Measurements from ENCODE around the gene APOBEC2. TPM values are rescaled to one million over a fixed set of nuclear protein-coding genes. Genes with fewer than 3 reads are reported as not detected.

APOBEC2 gene
- total and polyA plus RNA-seq, 2 of the 13 experiments (the other 11 are each of a cell fraction or from before 2014, with no cell fraction given) = 0.09 TPM; not detected in 1

- TF ChIP-seq, protein P1, sequence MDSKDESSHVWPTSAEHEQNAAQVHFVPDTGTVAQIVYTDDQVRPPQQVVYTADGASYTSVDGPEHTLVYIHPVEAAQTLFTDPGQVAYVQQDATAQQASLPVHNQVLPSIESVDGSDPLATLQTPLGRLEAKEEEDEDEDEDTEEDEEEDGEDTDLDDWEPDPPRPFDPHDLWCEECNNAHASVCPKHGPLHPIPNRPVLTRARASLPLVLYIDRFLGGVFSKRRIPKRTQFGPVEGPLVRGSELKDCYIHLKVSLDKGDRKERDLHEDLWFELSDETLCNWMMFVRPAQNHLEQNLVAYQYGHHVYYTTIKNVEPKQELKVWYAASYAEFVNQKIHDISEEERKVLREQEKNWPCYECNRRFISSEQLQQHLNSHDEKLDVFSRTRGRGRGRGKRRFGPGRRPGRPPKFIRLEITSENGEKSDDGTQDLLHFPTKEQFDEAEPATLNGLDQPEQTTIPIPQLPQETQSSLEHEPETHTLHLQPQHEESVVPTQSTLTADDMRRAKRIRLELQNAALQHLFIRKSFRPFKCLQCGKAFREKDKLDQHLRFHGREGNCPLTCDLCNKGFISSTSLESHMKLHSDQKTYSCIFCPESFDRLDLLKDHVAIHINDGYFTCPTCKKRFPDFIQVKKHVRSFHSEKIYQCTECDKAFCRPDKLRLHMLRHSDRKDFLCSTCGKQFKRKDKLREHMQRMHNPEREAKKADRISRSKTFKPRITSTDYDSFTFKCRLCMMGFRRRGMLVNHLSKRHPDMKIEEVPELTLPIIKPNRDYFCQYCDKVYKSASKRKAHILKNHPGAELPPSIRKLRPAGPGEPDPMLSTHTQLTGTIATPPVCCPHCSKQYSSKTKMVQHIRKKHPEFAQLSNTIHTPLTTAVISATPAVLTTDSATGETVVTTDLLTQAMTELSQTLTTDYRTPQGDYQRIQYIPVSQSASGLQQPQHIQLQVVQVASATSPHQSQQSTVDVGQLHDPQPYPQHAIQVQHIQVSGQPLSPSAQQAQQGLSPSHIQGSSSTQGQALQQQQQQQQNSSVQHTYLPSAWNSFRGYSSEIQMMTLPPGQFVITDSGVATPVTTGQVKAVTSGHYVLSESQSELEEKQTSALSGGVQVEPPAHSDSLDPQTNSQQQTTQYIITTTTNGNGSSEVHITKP (CRISPR knock-in tag; IDR thresholded peaks at IDR 0.05; ENCODE audit: low read depth) = no peak
- TF ChIP-seq, protein P2, sequence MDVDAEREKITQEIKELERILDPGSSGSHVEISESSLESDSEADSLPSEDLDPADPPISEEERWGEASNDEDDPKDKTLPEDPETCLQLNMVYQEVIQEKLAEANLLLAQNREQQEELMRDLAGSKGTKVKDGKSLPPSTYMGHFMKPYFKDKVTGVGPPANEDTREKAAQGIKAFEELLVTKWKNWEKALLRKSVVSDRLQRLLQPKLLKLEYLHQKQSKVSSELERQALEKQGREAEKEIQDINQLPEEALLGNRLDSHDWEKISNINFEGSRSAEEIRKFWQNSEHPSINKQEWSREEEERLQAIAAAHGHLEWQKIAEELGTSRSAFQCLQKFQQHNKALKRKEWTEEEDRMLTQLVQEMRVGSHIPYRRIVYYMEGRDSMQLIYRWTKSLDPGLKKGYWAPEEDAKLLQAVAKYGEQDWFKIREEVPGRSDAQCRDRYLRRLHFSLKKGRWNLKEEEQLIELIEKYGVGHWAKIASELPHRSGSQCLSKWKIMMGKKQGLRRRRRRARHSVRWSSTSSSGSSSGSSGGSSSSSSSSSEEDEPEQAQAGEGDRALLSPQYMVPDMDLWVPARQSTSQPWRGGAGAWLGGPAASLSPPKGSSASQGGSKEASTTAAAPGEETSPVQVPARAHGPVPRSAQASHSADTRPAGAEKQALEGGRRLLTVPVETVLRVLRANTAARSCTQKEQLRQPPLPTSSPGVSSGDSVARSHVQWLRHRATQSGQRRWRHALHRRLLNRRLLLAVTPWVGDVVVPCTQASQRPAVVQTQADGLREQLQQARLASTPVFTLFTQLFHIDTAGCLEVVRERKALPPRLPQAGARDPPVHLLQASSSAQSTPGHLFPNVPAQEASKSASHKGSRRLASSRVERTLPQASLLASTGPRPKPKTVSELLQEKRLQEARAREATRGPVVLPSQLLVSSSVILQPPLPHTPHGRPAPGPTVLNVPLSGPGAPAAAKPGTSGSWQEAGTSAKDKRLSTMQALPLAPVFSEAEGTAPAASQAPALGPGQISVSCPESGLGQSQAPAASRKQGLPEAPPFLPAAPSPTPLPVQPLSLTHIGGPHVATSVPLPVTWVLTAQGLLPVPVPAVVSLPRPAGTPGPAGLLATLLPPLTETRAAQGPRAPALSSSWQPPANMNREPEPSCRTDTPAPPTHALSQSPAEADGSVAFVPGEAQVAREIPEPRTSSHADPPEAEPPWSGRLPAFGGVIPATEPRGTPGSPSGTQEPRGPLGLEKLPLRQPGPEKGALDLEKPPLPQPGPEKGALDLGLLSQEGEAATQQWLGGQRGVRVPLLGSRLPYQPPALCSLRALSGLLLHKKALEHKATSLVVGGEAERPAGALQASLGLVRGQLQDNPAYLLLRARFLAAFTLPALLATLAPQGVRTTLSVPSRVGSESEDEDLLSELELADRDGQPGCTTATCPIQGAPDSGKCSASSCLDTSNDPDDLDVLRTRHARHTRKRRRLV (CRISPR knock-in tag; IDR thresholded peaks at IDR 0.05) = no peak
- TF ChIP-seq TP53 (CRISPR knock-in tag; conservative IDR thresholded peaks at IDR 0.05) = no peak
- TF ChIP-seq RBM39 (IDR thresholded peaks at IDR 0.05; ENCODE audit: low read depth, low read length, poor library complexity, severe bottlenecking) = no peak
- TF ChIP-seq TGIF2 (CRISPR knock-in tag; IDR thresholded peaks at IDR 0.05) = no peak
- no peak for TF ChIP-seq ZNF572 (CRISPR knock-in tag; IDR thresholded peaks at IDR 0.05)
- TF ChIP-seq ZSCAN30 (CRISPR knock-in tag; IDR thresholded peaks at IDR 0.05) = no peak
Observed at GRCh38 chr6:41046084-41046483, 6.9 kb upstream of the APOBEC2 start (continued).
